Astrocyte of the spinal cord (primary cell): ENCODE results near the gene FBRSL1.
"Not testable (repeated sequence)": the region's sequence is repeated elsewhere in the genome, so short reads cannot be mapped to it uniquely, and the experiment has no call there.

Experiments used
- DNase-seq: peaks from one replicate; pipeline ENCODE4 v3.0.0; 2011; ENCODE audit warnings: low read depth, low spot score
- H3K4me3 ChIP-seq: 2 replicates; pipeline ENCODE4 v1.5.1; 2011; ENCODE audit warnings: low read depth, mild to moderate bottlenecking, low read length, moderate library complexity
- CTCF ChIP-seq: IDR thresholded peaks from 2 replicates; pipeline ENCODE4 v1.5.1; 2012; ENCODE audit warnings: low read depth, mild to moderate bottlenecking, low read length, inconsistent platforms
- in situ Hi-C: cut with HindIII; loops from 2 replicates; pipeline ENCODE4 v1.10.0; 2017; ENCODE audit warnings: low sequenced_read_pairs

The FBRSL1 gene

GRCh38 chr12:132489602-132490266 is at the start of gene FBRSL1:
TSS of gene FBRSL1 (plus strand) at chr12:132490151.
- peak; percentile 77 for DNase-seq
- in situ Hi-C loops, result no loop called here
- TF ChIP-seq CTCF, result no peak
- H3K4me3 ChIP-seq, result peak within 1 kb of the TSS; percentile 64

- H3K4me3 ChIP-seq, DNase-seq, in situ Hi-C loops: not testable (repeated sequence)
These were observed 49.5 kb upstream of the FBRSL1 start for GRCh38 chr12:132440420-132440819.

- no peak for TF ChIP-seq CTCF
- H3K4me3 ChIP-seq, result no peak overlapping the region
- no peak for DNase-seq
- in situ Hi-C loops, result no loop called here
These were observed 47.8 kb upstream of the FBRSL1 start for GRCh38 chr12:132441871-132442863.

- DNase-seq, result no peak
- in situ Hi-C loops, result no loop called here
- TF ChIP-seq CTCF, result no peak
- H3K4me3 ChIP-seq, result no peak overlapping the region
These were observed 46.9 kb upstream of the FBRSL1 start for GRCh38 chr12:132443091-132443490.

GRCh38 chr12:132444283-132444682 is 45.7 kb upstream of the FBRSL1 start:
- no peak for DNase-seq
- in situ Hi-C loops, result no loop called here
- H3K4me3 ChIP-seq, result no peak overlapping the region
- no peak for TF ChIP-seq CTCF

GRCh38 chr12:132444957-132445883 is 44.7 kb upstream of the FBRSL1 start:
- in situ Hi-C loops, result no loop called here
- H3K4me3 ChIP-seq, result peak overlapping the region; percentile 10
- no peak for DNase-seq
- TF ChIP-seq CTCF, result no peak
